HEK293 (cell line): ENCODE results near the gene PARP1.

Experiments
- CTCF ChIA-PET: fragments of 350-600 bp; formaldehyde crosslinking; extraction: SDS; loops from one replicate; lab custom pipeline; 2021; ENCODE audit warnings: antibody characterized with exemption; lab: Yijun Ruan, JAX
- POLR2A ChIA-PET: fragments of 300-600 bp; formaldehyde crosslinking; extraction: SDS; loops from one replicate; lab custom pipeline; 2020; ENCODE audit warnings: antibody characterized with exemption, inconsistent platforms; lab: Yijun Ruan, JAX
- H3K27ac ChIP-seq: fragments of 200-500 bp; sonication (Bioruptor generic); 2 replicates; pipeline ENCODE4 v1.5.1; 2014; ENCODE audit warnings: low read depth, low read length, control low read depth, inconsistent platforms; ENCODE audit errors: extremely low read depth
- H3K36me3 ChIP-seq, 2 experiments: fragments of 200-500 bp in 1 of 2; sonication (Bioruptor generic) in 1 of 2; 1 replicate in 1 of 2; 2 replicates in 1 of 2; pipeline ENCODE4 v1.5.1; 2014 to 2017; ENCODE audit warnings: inconsistent platforms in 2 of 2, low read length in 2 of 2; ENCODE audit not compliant: control insufficient read depth in 2 of 2, insufficient read depth in 1 of 2
- H3K4me1 ChIP-seq: fragments of 200-500 bp; sonication (Bioruptor generic); 2 replicates; pipeline ENCODE4 v1.5.1; 2014; ENCODE audit warnings: mild to moderate bottlenecking, low read length, inconsistent platforms; ENCODE audit not compliant: control insufficient read depth, insufficient read depth
- H3K4me3 ChIP-seq: 2 replicates; pipeline ENCODE4 v1.5.1; 2011; ENCODE audit warnings: low read depth, mild to moderate bottlenecking, control low read depth, low read length, moderate library complexity
- H3K9me3 ChIP-seq: fragments of 200-500 bp; sonication (Bioruptor generic); 2 replicates; pipeline ENCODE4 v1.5.1; 2014; ENCODE audit warnings: low read depth, low read length, inconsistent platforms; ENCODE audit not compliant: control insufficient read depth, insufficient read depth
- EGR2 ChIP-seq: fragments of 450-650 bp; formaldehyde crosslinking; IDR thresholded peaks from 2 replicates; pipeline ENCODE4 v1.5.1; 2016; ENCODE audit warnings: low read depth, missing biosample characterization, missing genetic modification characterization
- IKZF3 ChIP-seq: fragments of 450-650 bp; IDR thresholded peaks from 2 replicates; pipeline ENCODE4 v1.5.0; 2018; ENCODE audit warnings: missing biosample characterization, mild to moderate bottlenecking, missing genetic modification characterization, moderate library complexity
- PRDM1 ChIP-seq: fragments of 450-650 bp; formaldehyde crosslinking; IDR thresholded peaks from 2 replicates; pipeline ENCODE4; 2016; ENCODE audit warnings: missing biosample characterization, missing genetic modification characterization
- SP2 ChIP-seq: fragments of 450-650 bp; formaldehyde crosslinking; IDR thresholded peaks from 2 replicates; pipeline ENCODE4 v1.5.1; 2016; ENCODE audit warnings: missing biosample characterization, missing genetic modification characterization
- SP7 ChIP-seq: fragments of 450-650 bp; formaldehyde crosslinking; IDR thresholded peaks from 2 replicates; pipeline ENCODE4 v1.5.1; 2016; ENCODE audit warnings: missing biosample characterization, missing genetic modification characterization
- TRIM28 ChIP-seq: IDR thresholded peaks from 2 replicates; pipeline ENCODE4 v1.6.1; 2011; ENCODE audit warnings: low read length, control low read depth, borderline replicate concordance
- YY2 ChIP-seq: fragments of 450-650 bp; formaldehyde crosslinking; IDR thresholded peaks from 2 replicates; pipeline ENCODE4 v1.5.1; 2016; ENCODE audit warnings: missing biosample characterization, missing genetic modification characterization
- ZBTB17 ChIP-seq: fragments of 450-650 bp; formaldehyde crosslinking; IDR thresholded peaks from 2 replicates; pipeline ENCODE4 v1.5.1; 2016; ENCODE audit warnings: missing biosample characterization, missing genetic modification characterization
- ZBTB8A ChIP-seq: fragments of 450-650 bp; formaldehyde crosslinking; IDR thresholded peaks from 2 replicates; pipeline ENCODE4 v1.5.1; 2016; ENCODE audit warnings: missing biosample characterization, missing genetic modification characterization
- ZFP37 ChIP-seq: fragments of 450-650 bp; formaldehyde crosslinking; IDR thresholded peaks from 2 replicates; pipeline ENCODE4 v1.5.1; 2016; ENCODE audit warnings: missing biosample characterization, missing genetic modification characterization
- ZNF112 ChIP-seq: fragments of 450-650 bp; formaldehyde crosslinking; IDR thresholded peaks from 2 replicates; pipeline ENCODE4 v1.5.0; 2017; ENCODE audit warnings: missing biosample characterization, missing genetic modification characterization
- ZNF155 ChIP-seq: fragments of 450-650 bp; formaldehyde crosslinking; IDR thresholded peaks from 2 replicates; pipeline ENCODE4 v1.5.1; 2016; ENCODE audit warnings: missing biosample characterization, missing genetic modification characterization
- ZNF2 ChIP-seq: fragments of 450-650 bp; formaldehyde crosslinking; IDR thresholded peaks from 2 replicates; pipeline ENCODE4 v1.5.1; 2016; ENCODE audit warnings: missing biosample characterization, missing genetic modification characterization
- ZNF223 ChIP-seq: fragments of 450-650 bp; formaldehyde crosslinking; IDR thresholded peaks from 2 replicates; pipeline ENCODE4 v1.5.1; 2016; ENCODE audit warnings: missing biosample characterization, missing genetic modification characterization
- ZNF239 ChIP-seq: fragments of 450-650 bp; formaldehyde crosslinking; IDR thresholded peaks from 2 replicates; pipeline ENCODE4 v1.5.1; 2016; ENCODE audit warnings: missing biosample characterization, missing genetic modification characterization
- ZNF324 ChIP-seq: fragments of 450-650 bp; formaldehyde crosslinking; IDR thresholded peaks from 2 replicates; pipeline ENCODE4 v1.5.1; 2016; ENCODE audit warnings: missing biosample characterization, missing genetic modification characterization
- ZNF391 ChIP-seq: fragments of 450-650 bp; formaldehyde crosslinking; IDR thresholded peaks from 2 replicates; pipeline ENCODE4 v1.5.1; 2016; ENCODE audit warnings: low read depth, missing biosample characterization, missing genetic modification characterization, borderline replicate concordance
- ZNF473 ChIP-seq: fragments of 450-650 bp; formaldehyde crosslinking; IDR thresholded peaks from 2 replicates; pipeline ENCODE4 v1.5.1; 2017; ENCODE audit warnings: missing biosample characterization, missing genetic modification characterization
- ZNF510 ChIP-seq: fragments of 450-650 bp; formaldehyde crosslinking; IDR thresholded peaks from 2 replicates; pipeline ENCODE4 v1.5.1; 2018; ENCODE audit warnings: mild to moderate bottlenecking, missing genetic modification characterization, missing biosample characterization; ENCODE audit not compliant: insufficient replicate concordance
- ZNF600 ChIP-seq: fragments of 450-650 bp; formaldehyde crosslinking; IDR thresholded peaks from 2 replicates; pipeline ENCODE4 v1.5.1; 2016; ENCODE audit warnings: missing biosample characterization, missing genetic modification characterization
- ZNF621 ChIP-seq: fragments of 450-650 bp; formaldehyde crosslinking; IDR thresholded peaks from 2 replicates; pipeline ENCODE4 v1.5.1; 2017; ENCODE audit warnings: missing biosample characterization, missing genetic modification characterization
- ZNF629 ChIP-seq: fragments of 450-650 bp; formaldehyde crosslinking; IDR thresholded peaks from 2 replicates; pipeline ENCODE4 v1.5.1; 2017; ENCODE audit warnings: missing biosample characterization, missing genetic modification characterization
- ZNF664 ChIP-seq: fragments of 450-650 bp; formaldehyde crosslinking; IDR thresholded peaks from 2 replicates; pipeline ENCODE4 v1.5.1; 2016; ENCODE audit warnings: missing biosample characterization, missing genetic modification characterization
- TF ChIP-seq, protein P1 (sequence below): fragments of 450-650 bp; formaldehyde crosslinking; IDR thresholded peaks from 2 replicates; pipeline ENCODE4 v1.5.1; 2017; ENCODE audit warnings: missing biosample characterization, missing genetic modification characterization
- TF ChIP-seq, protein P2 (sequence below): fragments of 450-650 bp; formaldehyde crosslinking; IDR thresholded peaks from 2 replicates; pipeline ENCODE4 v1.5.1; 2017; ENCODE audit warnings: missing biosample characterization, missing genetic modification characterization
- TF ChIP-seq, protein P3 (sequence below): fragments of 450-650 bp; IDR thresholded peaks from 2 replicates; pipeline ENCODE4 v1.5.1; 2018; ENCODE audit warnings: missing biosample characterization, mild to moderate bottlenecking, missing genetic modification characterization
- TF ChIP-seq, protein P4 (sequence below): fragments of 450-650 bp; formaldehyde crosslinking; IDR thresholded peaks from 2 replicates; pipeline ENCODE4 v1.5.1; 2016; ENCODE audit warnings: missing biosample characterization, missing genetic modification characterization
- TF ChIP-seq, protein P5 (sequence below): sonication (generic); formaldehyde crosslinking; IDR thresholded peaks from 2 replicates; pipeline ENCODE4 v1.8.1; 2022; ENCODE audit warnings: mild to moderate bottlenecking, moderate library complexity, missing genetic modification reagents
- TF ChIP-seq, protein P6 (sequence below): fragments of 450-650 bp; formaldehyde crosslinking; IDR thresholded peaks from 2 replicates; pipeline ENCODE4 v1.5.1; 2016; ENCODE audit warnings: missing biosample characterization, missing genetic modification characterization

Gene PARP1

DNA sequence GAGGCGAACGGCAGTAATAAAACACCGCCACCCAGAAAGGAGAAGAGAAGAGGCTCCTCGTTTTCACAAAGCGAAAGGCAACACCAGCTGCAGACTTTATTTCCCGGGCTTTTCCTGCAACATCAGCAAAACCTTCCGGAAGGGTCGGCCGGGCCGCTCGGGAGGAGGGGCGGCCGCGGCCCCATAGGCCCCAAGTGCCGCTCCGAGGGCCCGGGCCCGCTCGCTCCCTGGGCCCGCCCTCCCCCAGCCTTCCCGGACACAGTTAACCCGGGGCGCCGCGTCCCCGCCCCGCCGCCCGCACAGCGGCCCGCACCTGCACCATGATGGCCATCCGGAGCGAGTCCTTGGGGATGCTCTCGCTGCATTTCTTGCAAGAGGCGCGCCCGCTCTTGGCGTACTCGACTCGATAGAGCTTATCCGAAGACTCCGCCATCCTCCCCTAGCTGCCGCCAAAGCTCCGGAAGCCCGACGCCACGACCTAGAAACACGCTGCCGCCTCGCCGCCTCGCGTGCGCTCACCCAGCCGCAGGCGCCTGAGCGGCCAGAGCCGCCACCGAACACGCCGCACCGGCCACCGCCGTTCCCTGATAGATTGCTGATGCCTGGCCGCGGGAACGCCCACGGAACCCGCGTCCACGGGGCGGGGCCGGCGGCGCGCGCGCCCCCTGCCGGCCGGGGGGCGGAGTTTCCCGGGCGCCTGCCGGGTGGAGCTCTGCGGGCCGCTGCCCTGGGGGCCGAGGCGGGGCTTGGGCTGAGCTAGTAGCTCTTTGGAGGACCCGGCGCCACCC is at the start of gene PARP1:
PARP1 (minus strand) TSS at position 597 of the 788 bp plus-strand sequence; CDS start at position 433, 164 bp downstream.
- peak within 1 kb of the TSS; percentile 95 for H3K27ac ChIP-seq
- H3K4me3 ChIP-seq, result peak within 1 kb of the TSS; percentile 71
- ChIA-PET POLR2A (interaction anchor here (0.6 to 2.4 kb wide), 15 partner anchors 9 to 827 kb away, joined by 3 to 14 read pairs (median 5); partner anchors contain the start of genes COQ8A, H3-3A and LIN9), CTCF (interaction anchor here (0.6 to 7.5 kb wide), 50 partner anchors 8 to 1245 kb away, joined by 3 to 125 read pairs (median 4); partner anchors contain the start of gene STUM)
- no peaks in the 10 kb centered on the region for H3K9me3 ChIP-seq
- peaks cover 23% of the 10 kb centered on the region for H3K4me1 ChIP-seq
- peaks cover 0 to 14% of the 10 kb centered on the region in 2 experiments; a peak in 1 of 3 replicates for H3K36me3 ChIP-seq
- TF ChIP-seq ZNF391 (tag by site-specific recombination) (peak; percentile 58; the same call in 1 of the 2 replicates), ZNF324 (tag by site-specific recombination) (peak; percentile 74; the same call in 1 of the 2 replicates), PRDM1 (tag by site-specific recombination) (peak; percentile 98), ZBTB8A (tag by site-specific recombination) (peak; percentile 87), SP7 (tag by site-specific recombination) (peak; percentile 87), ZNF155 (tag by site-specific recombination) (no peak), ZNF2 (tag by site-specific recombination) (peak; percentile 77; the same call in 1 of the 2 replicates), EGR2 (tag by site-specific recombination) (0 out of 2 replicates have a peak, but pooled peaks have one; percentile 29), ZNF239 (tag by site-specific recombination) (peak; percentile 52; the same call in 1 of the 2 replicates), ZNF664 (no peak; the same call in 1 of the 2 replicates), SP2 (tag by site-specific recombination) (peak; percentile 70), ZNF473 (no peak), ZNF223 (0 out of 2 replicates have a peak, but pooled peaks have one; percentile 11), ZNF600 (tag by site-specific recombination) (peak; percentile 95), ZFP37 (peak; percentile 95), YY2 (peak; percentile 51), ZNF112 (tag by site-specific recombination) (no peak), IKZF3 (tag by site-specific recombination) (peak; percentile 26), ZNF629 (tag by site-specific recombination) (peak; percentile 67; the same call in 1 of the 2 replicates), ZNF621 (tag by site-specific recombination) (no peak), ZBTB17 (tag by site-specific recombination) (peak; percentile 98), TRIM28 (peak; percentile 44; the same call in 1 of the 2 replicates), ZNF510 (tag by site-specific recombination) (no peak)
- TF ChIP-seq, protein P1, sequence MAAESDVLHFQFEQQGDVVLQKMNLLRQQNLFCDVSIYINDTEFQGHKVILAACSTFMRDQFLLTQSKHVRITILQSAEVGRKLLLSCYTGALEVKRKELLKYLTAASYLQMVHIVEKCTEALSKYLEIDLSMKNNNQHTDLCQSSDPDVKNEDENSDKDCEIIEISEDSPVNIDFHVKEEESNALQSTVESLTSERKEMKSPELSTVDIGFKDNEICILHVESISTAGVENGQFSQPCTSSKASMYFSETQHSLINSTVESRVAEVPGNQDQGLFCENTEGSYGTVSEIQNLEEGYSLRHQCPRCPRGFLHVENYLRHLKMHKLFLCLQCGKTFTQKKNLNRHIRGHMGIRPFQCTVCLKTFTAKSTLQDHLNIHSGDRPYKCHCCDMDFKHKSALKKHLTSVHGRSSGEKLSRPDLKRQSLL (tag by site-specific recombination), result peak; percentile 94
- TF ChIP-seq, protein P2, sequence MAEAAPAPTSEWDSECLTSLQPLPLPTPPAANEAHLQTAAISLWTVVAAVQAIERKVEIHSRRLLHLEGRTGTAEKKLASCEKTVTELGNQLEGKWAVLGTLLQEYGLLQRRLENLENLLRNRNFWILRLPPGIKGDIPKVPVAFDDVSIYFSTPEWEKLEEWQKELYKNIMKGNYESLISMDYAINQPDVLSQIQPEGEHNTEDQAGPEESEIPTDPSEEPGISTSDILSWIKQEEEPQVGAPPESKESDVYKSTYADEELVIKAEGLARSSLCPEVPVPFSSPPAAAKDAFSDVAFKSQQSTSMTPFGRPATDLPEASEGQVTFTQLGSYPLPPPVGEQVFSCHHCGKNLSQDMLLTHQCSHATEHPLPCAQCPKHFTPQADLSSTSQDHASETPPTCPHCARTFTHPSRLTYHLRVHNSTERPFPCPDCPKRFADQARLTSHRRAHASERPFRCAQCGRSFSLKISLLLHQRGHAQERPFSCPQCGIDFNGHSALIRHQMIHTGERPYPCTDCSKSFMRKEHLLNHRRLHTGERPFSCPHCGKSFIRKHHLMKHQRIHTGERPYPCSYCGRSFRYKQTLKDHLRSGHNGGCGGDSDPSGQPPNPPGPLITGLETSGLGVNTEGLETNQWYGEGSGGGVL (tag by site-specific recombination), result peak; percentile 46; the same call in 1 of the 2 replicates
- TF ChIP-seq, protein P3, sequence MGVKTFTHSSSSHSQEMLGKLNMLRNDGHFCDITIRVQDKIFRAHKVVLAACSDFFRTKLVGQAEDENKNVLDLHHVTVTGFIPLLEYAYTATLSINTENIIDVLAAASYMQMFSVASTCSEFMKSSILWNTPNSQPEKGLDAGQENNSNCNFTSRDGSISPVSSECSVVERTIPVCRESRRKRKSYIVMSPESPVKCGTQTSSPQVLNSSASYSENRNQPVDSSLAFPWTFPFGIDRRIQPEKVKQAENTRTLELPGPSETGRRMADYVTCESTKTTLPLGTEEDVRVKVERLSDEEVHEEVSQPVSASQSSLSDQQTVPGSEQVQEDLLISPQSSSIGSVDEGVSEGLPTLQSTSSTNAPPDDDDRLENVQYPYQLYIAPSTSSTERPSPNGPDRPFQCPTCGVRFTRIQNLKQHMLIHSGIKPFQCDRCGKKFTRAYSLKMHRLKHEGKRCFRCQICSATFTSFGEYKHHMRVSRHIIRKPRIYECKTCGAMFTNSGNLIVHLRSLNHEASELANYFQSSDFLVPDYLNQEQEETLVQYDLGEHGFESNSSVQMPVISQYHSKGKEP (tag by site-specific recombination), result peak; percentile 85
- TF ChIP-seq, protein P4, sequence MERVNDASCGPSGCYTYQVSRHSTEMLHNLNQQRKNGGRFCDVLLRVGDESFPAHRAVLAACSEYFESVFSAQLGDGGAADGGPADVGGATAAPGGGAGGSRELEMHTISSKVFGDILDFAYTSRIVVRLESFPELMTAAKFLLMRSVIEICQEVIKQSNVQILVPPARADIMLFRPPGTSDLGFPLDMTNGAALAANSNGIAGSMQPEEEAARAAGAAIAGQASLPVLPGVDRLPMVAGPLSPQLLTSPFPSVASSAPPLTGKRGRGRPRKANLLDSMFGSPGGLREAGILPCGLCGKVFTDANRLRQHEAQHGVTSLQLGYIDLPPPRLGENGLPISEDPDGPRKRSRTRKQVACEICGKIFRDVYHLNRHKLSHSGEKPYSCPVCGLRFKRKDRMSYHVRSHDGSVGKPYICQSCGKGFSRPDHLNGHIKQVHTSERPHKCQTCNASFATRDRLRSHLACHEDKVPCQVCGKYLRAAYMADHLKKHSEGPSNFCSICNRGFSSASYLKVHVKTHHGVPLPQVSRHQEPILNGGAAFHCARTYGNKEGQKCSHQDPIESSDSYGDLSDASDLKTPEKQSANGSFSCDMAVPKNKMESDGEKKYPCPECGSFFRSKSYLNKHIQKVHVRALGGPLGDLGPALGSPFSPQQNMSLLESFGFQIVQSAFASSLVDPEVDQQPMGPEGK (tag by site-specific recombination), result peak; percentile 83
- TF ChIP-seq, protein P5, sequence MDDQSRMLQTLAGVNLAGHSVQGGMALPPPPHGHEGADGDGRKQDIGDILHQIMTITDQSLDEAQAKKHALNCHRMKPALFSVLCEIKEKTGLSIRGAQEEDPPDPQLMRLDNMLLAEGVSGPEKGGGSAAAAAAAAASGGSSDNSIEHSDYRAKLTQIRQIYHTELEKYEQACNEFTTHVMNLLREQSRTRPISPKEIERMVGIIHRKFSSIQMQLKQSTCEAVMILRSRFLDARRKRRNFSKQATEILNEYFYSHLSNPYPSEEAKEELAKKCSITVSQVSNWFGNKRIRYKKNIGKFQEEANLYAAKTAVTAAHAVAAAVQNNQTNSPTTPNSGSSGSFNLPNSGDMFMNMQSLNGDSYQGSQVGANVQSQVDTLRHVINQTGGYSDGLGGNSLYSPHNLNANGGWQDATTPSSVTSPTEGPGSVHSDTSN (CRISPR knock-in tag), result peak; percentile 74; the same call in 1 of the 2 replicates
- TF ChIP-seq, protein P6, sequence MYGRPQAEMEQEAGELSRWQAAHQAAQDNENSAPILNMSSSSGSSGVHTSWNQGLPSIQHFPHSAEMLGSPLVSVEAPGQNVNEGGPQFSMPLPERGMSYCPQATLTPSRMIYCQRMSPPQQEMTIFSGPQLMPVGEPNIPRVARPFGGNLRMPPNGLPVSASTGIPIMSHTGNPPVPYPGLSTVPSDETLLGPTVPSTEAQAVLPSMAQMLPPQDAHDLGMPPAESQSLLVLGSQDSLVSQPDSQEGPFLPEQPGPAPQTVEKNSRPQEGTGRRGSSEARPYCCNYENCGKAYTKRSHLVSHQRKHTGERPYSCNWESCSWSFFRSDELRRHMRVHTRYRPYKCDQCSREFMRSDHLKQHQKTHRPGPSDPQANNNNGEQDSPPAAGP, result peak; percentile 77
